SK-N-SH (cell line): ENCODE measurements around the gene TEX54. TPM values are rescaled to one million over a fixed set of nuclear protein-coding genes. Genes with fewer than 3 reads are reported as not detected.

ENCODE experiments used
- CTCF ChIA-PET: fragments of 300-600, 350-600 bp; formaldehyde crosslinking; extraction: SDS; loops from one replicate; lab custom pipeline; 2021; lab: Yijun Ruan, JAX
- POLR2A ChIA-PET: fragments of 350-600 bp; sonication (Branson Sonifier 250); formaldehyde crosslinking; extraction: SDS; loops from one replicate; lab custom pipeline; 2020; ENCODE audit warnings: antibody characterized with exemption, inconsistent platforms; lab: Yijun Ruan, JAX
- DNase-seq: peaks from one replicate; pipeline ENCODE4 v3.0.0; 2012
- H2AFZ ChIP-seq: fragments of 200-600 bp; sonication (generic); 2 replicates; pipeline ENCODE4 v1.8.1; 2016; ENCODE audit warnings: antibody characterized with exemption, mild to moderate bottlenecking, low read depth
- H3F3A ChIP-seq: fragments of 200-600 bp; sonication (generic); replicated peaks from 2 replicates; pipeline ENCODE3; 2016; ENCODE audit warnings: antibody characterized with exemption, mild to moderate bottlenecking; ENCODE audit not compliant: insufficient read depth
- H3K27ac ChIP-seq, 2 experiments: fragments of 200-500 bp in 1 of 2; fragments of 200-600 bp in 1 of 2; sonication (Bioruptor generic) in 1 of 2; sonication (generic), shearing (Covaris generic) in 1 of 2; 2 replicates each; pipeline versions ENCODE4 v1.5.1 to v1.6.1; 2014 to 2016; ENCODE audit warnings: low read depth in 2 of 2, inconsistent platforms in 1 of 2, low read length in 1 of 2, mild to moderate bottlenecking in 1 of 2, mixed read lengths in 1 of 2
- H3K27me3 ChIP-seq: fragments of 200-600 bp; sonication (generic), shearing (Covaris generic); 2 replicates; pipeline ENCODE4 v1.6.1; 2016; ENCODE audit warnings: mixed run types; ENCODE audit not compliant: insufficient read depth
- H3K36me3 ChIP-seq, 2 experiments: fragments of 200-500 bp in 1 of 2; fragments of 200-600 bp in 1 of 2; sonication (Bioruptor generic) in 1 of 2; sonication (generic) in 1 of 2; replicated peaks in 1 of 2; 2 replicates each; pipeline versions ENCODE3 to v1.5.1; 2014 to 2016; ENCODE audit warnings: low read length in 1 of 2, mild to moderate bottlenecking in 1 of 2; ENCODE audit not compliant: insufficient read depth in 2 of 2, control insufficient read depth in 1 of 2
- H3K4me1 ChIP-seq, 2 experiments: fragments of 200-500 bp in 1 of 2; fragments of 200-600 bp in 1 of 2; sonication (Bioruptor generic) in 1 of 2; sonication (generic), shearing (Covaris generic) in 1 of 2; 2 replicates each; pipeline versions ENCODE4 v1.5.1 to v1.6.1; 2014 to 2016; ENCODE audit warnings: low read depth in 1 of 2, low read length in 1 of 2, mixed run types in 1 of 2; ENCODE audit not compliant: insufficient read depth in 2 of 2, control insufficient read depth in 1 of 2
- H3K4me2 ChIP-seq: fragments of 200-600 bp; sonication (generic), shearing (Covaris generic); 2 replicates; pipeline ENCODE4 v1.6.1; 2017; ENCODE audit warnings: mixed run types
- H3K4me3 ChIP-seq, 2 experiments: fragments of 200-500 bp in 1 of 2; fragments of 200-600 bp in 1 of 2; sonication (Bioruptor generic) in 1 of 2; sonication (generic), shearing (Covaris generic) in 1 of 2; 2 replicates each; pipeline versions ENCODE4 v1.5.1 to v1.8.1; 2014 to 2016; ENCODE audit warnings: low read depth in 2 of 2, inconsistent platforms in 1 of 2, low read length in 1 of 2, mild to moderate bottlenecking in 1 of 2, mixed read lengths in 1 of 2, moderate library complexity in 1 of 2
- H3K79me2 ChIP-seq: fragments of 200-600 bp; sonication (generic); 2 replicates; pipeline ENCODE4 v1.8.1; 2017; ENCODE audit warnings: mild to moderate bottlenecking; ENCODE audit not compliant: insufficient read depth
- H3K9ac ChIP-seq: fragments of 200-600 bp; sonication (generic); 2 replicates; pipeline ENCODE4 v1.6.1; 2017; ENCODE audit warnings: mixed run types
- H3K9me2 ChIP-seq: fragments of 200-600 bp; sonication (generic); 2 replicates; pipeline ENCODE4 v1.6.1; 2017; ENCODE audit warnings: mixed run types
- H3K9me3 ChIP-seq: fragments of 200-600 bp; sonication (generic); 2 replicates; pipeline ENCODE4 v1.6.1; 2017; ENCODE audit warnings: mixed run types, mild to moderate bottlenecking, moderate library complexity
- H4K20me1 ChIP-seq: fragments of 200-600 bp; sonication (generic); 2 replicates; pipeline ENCODE4 v1.6.1; 2017; ENCODE audit warnings: mild to moderate bottlenecking, mixed run types; ENCODE audit not compliant: insufficient read depth
- CHD2 ChIP-seq: fragments of 150-350 bp; IDR thresholded peaks from 2 replicates; pipeline ENCODE4 v1.6.1; 2018; ENCODE audit warnings: low read length; ENCODE audit not compliant: partially characterized antibody
- ELF1 ChIP-seq: IDR thresholded peaks from 2 replicates; pipeline ENCODE4 v1.4.0; 2012
- EP300 ChIP-seq, 2 experiments: IDR thresholded peaks; 2 replicates each; pipeline versions ENCODE4 v1.4.0 to v1.6.1; 2012; ENCODE audit warnings: borderline replicate concordance in 1 of 2, low read depth in 1 of 2, low read length in 1 of 2
- EZH2phosphoT487 ChIP-seq: fragments of 200-600 bp; sonication (generic); IDR thresholded peaks from 2 replicates; pipeline ENCODE4 v1.6.1; 2017; ENCODE audit warnings: low read depth, mixed run types, mild to moderate bottlenecking, antibody characterized with exemption, moderate library complexity, borderline replicate concordance
- FOSL2 ChIP-seq: IDR thresholded peaks from 2 replicates; pipeline ENCODE4 v1.4.0; 2012; ENCODE audit warnings: low read depth, mild to moderate bottlenecking, moderate library complexity, borderline replicate concordance
- FOXJ3 ChIP-seq: sonication (generic); formaldehyde crosslinking; IDR thresholded peaks from 2 replicates; pipeline ENCODE4 v1.5.1; 2020; ENCODE audit warnings: mild to moderate bottlenecking, missing genetic modification reagents
- GABPA ChIP-seq: IDR thresholded peaks from 2 replicates; pipeline ENCODE4 v1.4.0; 2012; ENCODE audit warnings: low read depth, mild to moderate bottlenecking
- JUND ChIP-seq: IDR thresholded peaks from 2 replicates; pipeline ENCODE4 v1.4.0; 2012
- RFX5 ChIP-seq: IDR thresholded peaks from 2 replicates; pipeline ENCODE4 v1.6.1; 2012; ENCODE audit warnings: mild to moderate bottlenecking, improper control_type of control experiment, low read length
- TAF1 ChIP-seq: IDR thresholded peaks from 2 replicates; pipeline ENCODE4 v1.6.1; 2012; ENCODE audit warnings: low read depth, mild to moderate bottlenecking, low read length, moderate library complexity, borderline replicate concordance
- TCF12 ChIP-seq: IDR thresholded peaks from 2 replicates; pipeline ENCODE4 v1.4.0; 2012
- YY1 ChIP-seq: IDR thresholded peaks from 2 replicates; pipeline ENCODE4 v1.4.0; 2012; ENCODE audit warnings: low read depth, mild to moderate bottlenecking
- WGBS: methylation state at CpG from one replicate; pipeline ENCODE4 v1.1.6; 2017; ENCODE audit warnings: low lambda C conversion rate; 5-methylcytosine and 5-hydroxymethylcytosine counted together
- polyA plus RNA-seq, 3 experiments: library from polyadenylated mRNA; depleted of rRNA; stranded (reverse); fragments of >200 nt; gene quantifications; 2 replicates each; pipeline ENCODE4 v1.2.3, GENCODE V29; 2012
- TF ChIP-seq, protein P1 (sequence below): IDR thresholded peaks from 2 replicates; pipeline ENCODE4 v1.4.0; 2012; ENCODE audit warnings: low read depth, borderline replicate concordance
- TF ChIP-seq, protein P2 (sequence below): fragments of 200-600 bp; sonication (generic); IDR thresholded peaks from 2 replicates; pipeline ENCODE4 v1.6.1; 2017; ENCODE audit warnings: antibody characterized with exemption, mild to moderate bottlenecking, moderate library complexity
- TF ChIP-seq, protein P3 (sequence below): fragments of 150-350 bp; IDR thresholded peaks from 2 replicates; pipeline ENCODE4 v1.6.1; 2016; ENCODE audit warnings: mild to moderate bottlenecking, low read depth, low read length

Gene TEX54
- polyA plus RNA-seq, 1 of the 3 experiments (the other 2 are of a cell fraction), result not detected

DNA sequence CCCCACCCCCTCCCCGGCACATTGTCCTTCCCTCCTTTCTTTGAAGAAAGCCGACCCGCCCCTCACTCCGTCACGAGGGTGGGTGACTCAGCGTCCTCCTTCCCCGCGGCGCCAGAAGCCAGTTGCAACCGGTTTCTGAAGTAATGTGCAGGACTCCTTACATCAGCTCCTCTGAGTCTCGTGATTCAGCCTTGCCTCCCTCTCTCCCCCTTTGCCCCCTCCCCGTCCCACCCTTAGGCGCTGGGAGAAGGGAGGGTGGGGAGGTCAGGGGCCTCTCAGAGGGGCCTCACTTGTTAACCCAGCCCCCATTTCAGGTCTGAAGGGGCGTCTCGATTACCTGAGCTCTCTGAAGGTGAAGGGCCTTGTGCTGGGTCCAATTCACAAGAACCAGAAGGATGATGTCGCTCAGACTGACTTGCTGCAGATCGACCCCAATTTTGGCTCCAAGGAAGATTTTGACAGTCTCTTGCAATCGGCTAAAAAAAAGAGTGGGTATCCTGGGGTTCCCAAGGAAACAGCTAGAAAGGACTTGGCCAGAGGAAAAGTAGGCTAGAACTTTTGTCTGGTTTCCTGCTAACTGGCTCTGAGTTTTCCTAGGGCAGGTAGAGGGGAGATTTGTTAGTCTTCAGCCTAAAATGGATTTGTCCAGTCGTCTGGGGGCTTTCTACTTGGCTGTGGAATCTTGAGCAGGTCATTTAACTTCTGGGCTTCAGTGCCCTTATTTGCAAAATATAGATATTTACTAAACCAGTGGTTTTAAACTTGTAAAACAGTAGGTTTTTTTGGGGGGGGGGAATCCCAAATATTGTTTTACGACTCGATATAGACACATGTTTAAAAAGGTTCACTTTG lies 49.2 kb upstream of the TEX54 start (continued):
- TF ChIP-seq, protein P1, sequence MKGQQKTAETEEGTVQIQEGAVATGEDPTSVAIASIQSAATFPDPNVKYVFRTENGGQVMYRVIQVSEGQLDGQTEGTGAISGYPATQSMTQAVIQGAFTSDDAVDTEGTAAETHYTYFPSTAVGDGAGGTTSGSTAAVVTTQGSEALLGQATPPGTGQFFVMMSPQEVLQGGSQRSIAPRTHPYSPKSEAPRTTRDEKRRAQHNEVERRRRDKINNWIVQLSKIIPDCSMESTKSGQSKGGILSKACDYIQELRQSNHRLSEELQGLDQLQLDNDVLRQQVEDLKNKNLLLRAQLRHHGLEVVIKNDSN, result peak; percentile 86
- TF ChIP-seq EZH2phosphoT487, result no peak
- TF ChIP-seq, protein P2, sequence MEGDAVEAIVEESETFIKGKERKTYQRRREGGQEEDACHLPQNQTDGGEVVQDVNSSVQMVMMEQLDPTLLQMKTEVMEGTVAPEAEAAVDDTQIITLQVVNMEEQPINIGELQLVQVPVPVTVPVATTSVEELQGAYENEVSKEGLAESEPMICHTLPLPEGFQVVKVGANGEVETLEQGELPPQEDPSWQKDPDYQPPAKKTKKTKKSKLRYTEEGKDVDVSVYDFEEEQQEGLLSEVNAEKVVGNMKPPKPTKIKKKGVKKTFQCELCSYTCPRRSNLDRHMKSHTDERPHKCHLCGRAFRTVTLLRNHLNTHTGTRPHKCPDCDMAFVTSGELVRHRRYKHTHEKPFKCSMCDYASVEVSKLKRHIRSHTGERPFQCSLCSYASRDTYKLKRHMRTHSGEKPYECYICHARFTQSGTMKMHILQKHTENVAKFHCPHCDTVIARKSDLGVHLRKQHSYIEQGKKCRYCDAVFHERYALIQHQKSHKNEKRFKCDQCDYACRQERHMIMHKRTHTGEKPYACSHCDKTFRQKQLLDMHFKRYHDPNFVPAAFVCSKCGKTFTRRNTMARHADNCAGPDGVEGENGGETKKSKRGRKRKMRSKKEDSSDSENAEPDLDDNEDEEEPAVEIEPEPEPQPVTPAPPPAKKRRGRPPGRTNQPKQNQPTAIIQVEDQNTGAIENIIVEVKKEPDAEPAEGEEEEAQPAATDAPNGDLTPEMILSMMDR, result no peak
- peak; percentile 10; the same call in 1 of the 2 replicates for TF ChIP-seq TCF12
- TF ChIP-seq JUND, result peak; percentile 80
- TF ChIP-seq, protein P3, sequence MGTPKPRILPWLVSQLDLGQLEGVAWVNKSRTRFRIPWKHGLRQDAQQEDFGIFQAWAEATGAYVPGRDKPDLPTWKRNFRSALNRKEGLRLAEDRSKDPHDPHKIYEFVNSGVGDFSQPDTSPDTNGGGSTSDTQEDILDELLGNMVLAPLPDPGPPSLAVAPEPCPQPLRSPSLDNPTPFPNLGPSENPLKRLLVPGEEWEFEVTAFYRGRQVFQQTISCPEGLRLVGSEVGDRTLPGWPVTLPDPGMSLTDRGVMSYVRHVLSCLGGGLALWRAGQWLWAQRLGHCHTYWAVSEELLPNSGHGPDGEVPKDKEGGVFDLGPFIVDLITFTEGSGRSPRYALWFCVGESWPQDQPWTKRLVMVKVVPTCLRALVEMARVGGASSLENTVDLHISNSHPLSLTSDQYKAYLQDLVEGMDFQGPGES, result no peak
- TF ChIP-seq GABPA, result no peak

DNA sequence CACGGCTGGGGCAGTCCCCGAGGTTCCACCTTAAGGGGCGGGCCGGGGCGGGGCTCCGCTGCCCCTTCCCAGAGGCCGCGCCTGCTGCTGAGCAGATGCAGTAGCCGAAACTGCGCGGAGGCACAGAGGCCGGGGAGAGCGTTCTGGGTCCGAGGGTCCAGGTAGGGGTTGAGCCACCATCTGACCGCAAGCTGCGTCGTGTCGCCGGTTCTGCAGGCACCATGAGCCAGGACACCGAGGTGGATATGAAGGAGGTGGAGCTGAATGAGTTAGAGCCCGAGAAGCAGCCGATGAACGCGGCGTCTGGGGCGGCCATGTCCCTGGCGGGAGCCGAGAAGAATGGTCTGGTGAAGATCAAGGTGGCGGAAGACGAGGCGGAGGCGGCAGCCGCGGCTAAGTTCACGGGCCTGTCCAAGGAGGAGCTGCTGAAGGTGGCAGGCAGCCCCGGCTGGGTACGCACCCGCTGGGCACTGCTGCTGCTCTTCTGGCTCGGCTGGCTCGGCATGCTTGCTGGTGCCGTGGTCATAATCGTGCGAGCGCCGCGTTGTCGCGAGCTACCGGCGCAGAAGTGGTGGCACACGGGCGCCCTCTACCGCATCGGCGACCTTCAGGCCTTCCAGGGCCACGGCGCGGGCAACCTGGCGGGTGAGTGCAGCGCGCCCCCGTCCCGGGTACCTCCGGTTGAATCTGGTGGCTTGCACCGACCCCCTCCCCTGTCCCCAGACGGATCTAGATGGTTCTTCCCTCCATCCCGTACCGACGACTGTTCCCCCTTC lies 48.4 kb upstream of the TEX54 start, which contains the start of gene SLC3A2:
TSS of gene SLC3A2 (plus strand) at position 94 of the 776 bp plus-strand sequence. CDS start at position 222, 128 bp downstream.
- peak within 1 kb of the TSS; percentile 82 to 91 for H3K4me3 ChIP-seq
- peak within 1 kb of the TSS; percentile 99 for H3K9ac ChIP-seq
- H3K27me3 ChIP-seq, result no peaks in the 10 kb centered on the region
- peak within 1 kb of the TSS; percentile 94 to 98 for H3K27ac ChIP-seq
- H3F3A ChIP-seq, result peaks cover 34% of the 10 kb centered on the region
- peaks cover 64% of the 10 kb centered on the region for H3K79me2 ChIP-seq
- H3K9me3 ChIP-seq, result no peaks in the 10 kb centered on the region
- H3K9me2 ChIP-seq, result no peaks in the 10 kb centered on the region
- peaks cover 33 to 46% of the 10 kb centered on the region in 2 experiments for H3K36me3 ChIP-seq
- peak; percentile 89 for DNase-seq
- POLR2A ChIA-PET, result interaction anchor here (0.6 to 3.3 kb wide), 13 partner anchors 9 to 209 kb away, joined by 3 to 34 read pairs (median 6); partner anchors contain the start of genes LBHD1, STX5, TMEM179B and UQCC3
- H4K20me1 ChIP-seq, result peaks cover 33% of the 10 kb centered on the region
- peaks cover 32 to 44% of the 10 kb centered on the region in 2 experiments for H3K4me1 ChIP-seq
- H3K4me2 ChIP-seq, result peak within 1 kb of the TSS; percentile 94
- H2AFZ ChIP-seq, result peak within 1 kb of the TSS; percentile 57; the same call in 1 of the 2 replicates
- 3% methylated on average over 18 of the region's 69 CpGs for WGBS
- CTCF ChIA-PET, result interaction anchor here (0.6 to 9.5 kb wide), 32 partner anchors 8 to 235 kb away, joined by 3 to 76 read pairs (median 4); partner anchors contain the start of genes C11orf98, CSKMT, GANAB and POLR2G
- TF ChIP-seq, protein P2, result peak; percentile 67
- TF ChIP-seq FOSL2 (no peak), EP300 (IDR thresholded peaks at IDR 0.05; ENCODE audit: borderline replicate concordance in 1 of 2, low read depth in 1 of 2, low read length in 1 of 2) (no peak), GABPA (no peak), ELF1 (no peak), TAF1 (peak; percentile 96), FOXJ3 (no peak), RFX5 (no peak), YY1 (peak; percentile 83), CHD2 (peak; percentile 92)
- TF ChIP-seq, protein P1, result no peak
